GM19395 (cell line): ENCODE results near the gene SOCS1.
A peak's percentile ranks its signal among the peaks of the same experiment; 100 is the strongest.
"Not testable (repeated sequence)": the region's sequence is repeated elsewhere in the genome, so short reads cannot be mapped to it uniquely, and the experiment has no call there.

Source experiments
- ATAC-seq: cut with Tn5 transposase; IDR thresholded peaks from one replicate; pipeline ENCODE4 v1.9.1; 2021; ENCODE audit warnings: mild to moderate bottlenecking, moderate library complexity; ENCODE audit not compliant: unreplicated experiment

The SOCS1 gene

GRCh38 chr16:11231367-11231970, 24.5 kb downstream of the SOCS1 start:
- no peak for ATAC-seq

GRCh38 chr16:11229906-11230305, 26.1 kb downstream of the SOCS1 start:
- no peak for ATAC-seq

- ATAC-seq = no peak
Measured at GRCh38 chr16:11229432-11229831, 26.6 kb downstream of the SOCS1 start.

- ATAC-seq = no peak
Measured at GRCh38 chr16:11225677-11226549, 30.1 kb downstream of the SOCS1 start.

GRCh38 chr16:11224894-11225676, 30.9 kb downstream of the SOCS1 start:
- ATAC-seq = peak; percentile 88

- peak; percentile 42 for ATAC-seq
Measured at GRCh38 chr16:11224096-11224893, 31.7 kb downstream of the SOCS1 start.

- not testable (repeated sequence) for ATAC-seq
Measured at GRCh38 chr16:11220507-11220906, 35.5 kb downstream of the SOCS1 start.

GRCh38 chr16:11219178-11219577, 36.8 kb downstream of the SOCS1 start:
- no peak for ATAC-seq

- ATAC-seq = no peak
Measured at GRCh38 chr16:11218604-11218962, 37.4 kb downstream of the SOCS1 start.

- ATAC-seq = no peak
Measured at GRCh38 chr16:11217651-11218603, 38.1 kb downstream of the SOCS1 start.

- ATAC-seq = no peak
Measured at GRCh38 chr16:11215935-11216556, 40.0 kb downstream of the SOCS1 start.

- no peak for ATAC-seq
Measured at GRCh38 chr16:11213799-11214198, 42.2 kb downstream of the SOCS1 start.

GRCh38 chr16:11213373-11213772, 42.6 kb downstream of the SOCS1 start:
- no peak for ATAC-seq

- ATAC-seq = no peak
Measured at GRCh38 chr16:11212798-11213196, 43.2 kb downstream of the SOCS1 start.

- no peak for ATAC-seq
Measured at GRCh38 chr16:11211977-11212797, 43.8 kb downstream of the SOCS1 start.

GRCh38 chr16:11211061-11211976, 44.7 kb downstream of the SOCS1 start:
- no peak for ATAC-seq

GRCh38 chr16:11210260-11210659, 45.7 kb downstream of the SOCS1 start:
- ATAC-seq = no peak
